HG02884 (cell line): ENCODE results near the gene ZNF668.
A peak's percentile ranks its signal among the peaks of the same experiment; 100 is the strongest.

Source experiments
- ATAC-seq: cut with Tn5 transposase; IDR thresholded peaks from one replicate; pipeline ENCODE4 v1.9.1; 2021; ENCODE audit warnings: mild to moderate bottlenecking, moderate library complexity; ENCODE audit not compliant: unreplicated experiment

The ZNF668 gene

DNA sequence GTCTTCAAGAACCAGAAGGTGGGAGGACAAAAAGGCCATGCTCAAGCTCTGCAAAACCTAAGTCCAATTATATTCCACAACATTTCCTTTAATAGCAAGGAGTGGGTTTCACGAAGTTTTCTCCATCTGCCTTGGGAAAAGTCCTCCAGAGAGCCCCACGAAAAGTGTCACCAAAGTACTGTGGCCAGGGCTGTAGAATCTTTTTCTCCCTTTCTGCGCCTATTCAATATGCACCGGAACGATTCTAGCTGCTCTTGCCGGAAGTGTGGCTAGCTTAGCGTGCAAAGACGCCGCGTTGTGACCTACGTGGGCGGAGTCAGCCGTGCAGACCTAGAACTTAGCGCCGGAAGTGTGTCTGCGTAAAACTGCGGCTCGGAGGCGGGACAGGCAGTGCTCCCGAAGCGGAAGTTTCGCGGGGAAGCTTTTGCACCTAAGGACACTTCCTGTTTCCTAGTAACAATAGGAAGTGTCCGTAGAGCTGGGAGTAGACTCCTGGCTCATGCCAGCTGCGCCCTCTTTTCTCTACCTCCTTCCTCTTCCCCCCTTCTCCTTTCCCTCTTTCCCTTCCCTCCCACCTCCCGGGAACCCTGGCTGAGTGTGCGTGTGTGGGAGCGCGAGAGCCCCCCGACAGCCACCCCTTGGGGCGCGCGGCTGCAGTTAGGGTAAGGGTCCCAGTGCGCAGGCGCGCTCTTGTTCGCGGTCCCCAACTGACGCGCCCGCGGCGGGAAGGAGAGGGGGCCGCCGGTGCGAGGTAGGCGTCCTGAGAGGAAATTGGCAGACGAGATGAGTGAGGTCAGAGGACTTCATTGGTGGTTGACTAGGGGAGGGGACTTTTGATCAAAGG is at the start of gene ZNF668, which contains the start of gene ZNF646:
TSS of gene ZNF668 (minus strand) at position 271 of the 844 bp plus-strand sequence. CDS start 9,781 bp downstream, outside the sequence.
TSS of gene ZNF646 (plus strand) at position 453 of the 844 bp plus-strand sequence. CDS start 1,903 bp downstream, outside the sequence.
- peak; percentile 64 for ATAC-seq

DNA sequence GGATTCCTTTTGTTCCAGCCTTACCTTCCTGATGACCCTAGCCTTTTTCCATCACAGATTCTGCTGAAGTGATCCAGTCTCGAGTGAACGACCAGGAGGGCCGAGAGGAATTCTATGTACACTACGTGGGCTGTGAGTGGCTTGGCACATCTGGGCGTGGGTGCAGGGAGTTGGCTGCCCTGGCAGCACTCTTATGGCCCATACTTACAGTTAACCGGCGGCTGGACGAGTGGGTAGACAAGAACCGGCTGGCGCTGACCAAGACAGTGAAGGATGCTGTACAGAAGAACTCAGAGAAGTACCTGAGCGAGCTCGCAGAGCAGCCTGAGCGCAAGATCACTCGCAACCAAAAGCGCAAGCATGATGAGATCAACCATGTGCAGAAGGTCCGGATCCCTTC is 46.1 kb upstream of the ZNF668 start:
- ATAC-seq = no peak

DNA sequence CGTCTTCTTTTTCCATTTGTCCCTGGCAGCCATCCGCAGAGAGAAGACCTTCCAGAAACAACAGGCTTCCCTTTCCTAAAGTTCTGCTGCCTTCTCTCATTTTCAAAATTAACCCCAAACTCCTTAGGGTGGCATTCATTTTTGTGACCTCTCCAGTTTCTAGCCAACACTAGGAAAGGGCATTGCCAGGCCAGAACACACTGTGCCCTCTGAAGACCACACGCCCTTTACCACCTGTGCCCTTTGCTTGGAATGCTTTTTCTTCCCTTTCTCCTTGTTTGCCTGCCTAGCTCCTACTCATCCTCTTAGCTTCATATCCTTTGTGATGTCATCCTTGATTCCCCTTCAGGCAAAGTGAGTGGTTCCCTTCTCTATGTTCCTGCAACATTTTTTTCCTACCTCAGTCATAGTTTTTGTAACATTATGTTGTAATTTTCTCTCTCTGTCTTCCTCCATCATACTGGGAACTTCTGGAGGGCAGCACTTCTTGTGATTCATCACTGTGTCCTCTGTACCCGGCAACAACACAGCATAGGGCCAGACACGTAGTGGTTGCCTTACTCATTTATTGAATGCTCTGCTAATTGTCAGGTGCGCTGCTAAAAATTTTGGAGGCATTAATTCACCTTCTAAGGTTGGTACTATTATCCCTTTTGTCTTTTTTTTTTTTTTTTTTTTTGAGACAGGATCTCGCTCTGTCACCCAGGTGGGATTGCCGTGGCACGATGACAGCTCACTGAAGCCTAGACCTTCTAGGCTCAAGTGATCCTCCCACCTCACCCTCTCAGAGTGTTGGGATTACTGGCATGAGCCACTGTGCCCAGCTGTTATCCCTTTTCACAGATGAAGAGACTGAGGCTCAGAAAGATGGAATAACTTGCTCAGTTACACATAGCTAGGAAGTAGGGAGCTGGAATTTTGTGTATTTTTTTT is 44.4 kb upstream of the ZNF668 start:
- no peak for ATAC-seq

DNA sequence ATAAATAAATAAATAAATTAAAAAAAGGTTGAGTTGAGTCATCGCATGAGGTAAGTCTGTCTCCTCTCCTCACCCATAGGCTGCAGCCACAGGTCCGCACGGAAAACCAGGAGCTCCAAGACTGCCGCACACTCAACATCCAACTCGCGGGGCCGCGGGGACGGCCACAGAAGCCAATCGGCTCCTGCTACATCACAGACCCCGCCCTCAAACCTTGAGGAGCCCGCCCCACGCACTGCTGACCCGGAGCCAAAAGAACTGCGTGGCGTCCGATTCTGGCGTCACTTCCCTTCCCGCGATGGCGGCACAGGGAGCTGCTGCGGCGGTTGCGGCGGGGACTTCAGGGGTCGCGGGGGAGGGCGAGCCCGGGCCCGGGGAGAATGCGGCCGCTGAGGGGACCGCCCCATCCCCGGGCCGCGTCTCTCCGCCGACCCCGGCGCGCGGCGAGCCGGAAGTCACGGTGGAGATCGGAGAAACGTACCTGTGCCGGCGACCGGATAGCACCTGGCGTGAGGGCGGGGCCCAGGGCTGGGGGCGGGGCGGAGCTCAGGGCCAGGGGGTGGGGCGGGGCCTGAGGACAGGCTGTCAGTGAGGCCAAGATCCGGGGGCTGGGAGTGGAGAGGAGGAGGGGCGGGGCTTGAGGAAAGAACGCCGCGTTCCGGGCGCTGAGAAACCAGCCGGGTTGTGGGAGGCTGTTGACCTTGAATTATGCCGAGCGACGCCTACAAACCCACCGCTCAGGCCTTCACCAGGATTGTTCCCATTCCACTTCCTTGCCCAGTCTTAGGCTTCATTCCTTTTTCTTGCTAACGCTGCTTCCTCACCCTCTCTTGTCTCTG is 43.6 kb upstream of the ZNF668 start, which contains the start of gene KAT8:
TSS of gene KAT8 (plus strand) at position 281 of the 839 bp plus-strand sequence. CDS start at position 299, 18 bp downstream.
- peak; percentile 88 for ATAC-seq

DNA sequence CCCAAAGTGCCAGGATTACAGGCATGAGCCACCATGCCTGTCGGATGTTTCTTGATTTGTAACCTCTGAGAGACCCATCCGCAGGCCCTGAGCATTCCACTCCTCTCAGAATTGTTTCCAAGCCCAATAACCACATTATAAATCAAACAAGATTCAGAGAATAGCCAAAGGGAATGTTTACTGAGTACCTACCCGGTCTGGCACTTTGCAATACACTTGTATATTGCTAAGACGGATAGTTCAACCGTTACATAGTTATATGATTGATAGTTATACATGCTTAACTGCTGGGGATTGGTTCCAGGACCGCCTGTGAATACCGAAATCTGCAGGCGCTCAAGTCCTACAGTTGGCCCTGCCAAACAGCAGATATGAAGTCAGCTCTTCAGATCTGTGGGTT is 40.4 kb upstream of the ZNF668 start:
- no peak for ATAC-seq

DNA sequence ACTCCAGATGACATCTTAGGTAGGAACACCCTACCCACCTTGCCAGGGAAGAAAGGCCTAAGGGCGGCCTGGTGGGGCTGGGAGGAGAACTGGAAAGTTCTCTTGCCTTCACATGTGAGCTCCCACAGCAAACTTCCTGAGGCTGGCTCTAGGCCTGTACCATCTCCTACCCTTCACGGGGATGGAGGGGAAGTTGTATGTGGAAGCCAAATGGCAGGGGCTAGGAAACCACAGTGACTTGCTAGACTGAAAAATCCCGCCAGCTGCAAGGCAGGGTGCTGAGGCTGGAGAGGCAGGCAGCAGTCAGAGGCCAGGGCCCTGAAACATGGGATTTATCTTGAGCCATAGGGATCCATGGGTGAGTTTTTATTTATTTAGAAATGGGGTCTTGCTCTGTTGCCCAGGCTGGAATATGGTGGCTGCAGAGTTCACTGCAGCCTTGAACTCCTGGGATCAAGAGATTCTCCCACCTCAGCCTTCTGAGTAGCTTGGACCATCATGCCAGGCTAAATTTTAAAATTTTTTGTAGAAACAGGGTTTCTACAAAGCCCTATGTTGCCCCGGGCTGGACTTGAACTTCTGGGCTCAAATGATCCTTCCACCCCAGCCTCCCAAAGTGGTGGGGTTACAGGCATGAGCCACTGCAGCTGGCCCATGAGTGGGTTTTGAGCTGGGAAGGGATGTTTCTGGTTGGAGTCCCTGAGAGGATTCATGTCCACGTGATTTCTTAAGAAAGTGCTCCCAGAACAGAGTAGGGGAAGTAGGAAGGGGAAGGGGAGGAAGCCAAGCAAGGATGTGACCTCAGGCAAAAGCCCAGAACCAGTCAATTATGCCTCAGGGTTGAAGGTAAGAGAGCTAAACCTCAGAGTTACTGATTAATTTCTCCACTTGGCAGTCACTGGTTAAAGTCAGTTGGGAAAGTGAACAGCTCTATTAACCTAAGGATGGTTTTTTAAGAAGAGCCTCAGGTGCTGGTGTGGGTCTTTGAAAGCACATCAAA is 39.4 kb upstream of the ZNF668 start:
- ATAC-seq = no peak

DNA sequence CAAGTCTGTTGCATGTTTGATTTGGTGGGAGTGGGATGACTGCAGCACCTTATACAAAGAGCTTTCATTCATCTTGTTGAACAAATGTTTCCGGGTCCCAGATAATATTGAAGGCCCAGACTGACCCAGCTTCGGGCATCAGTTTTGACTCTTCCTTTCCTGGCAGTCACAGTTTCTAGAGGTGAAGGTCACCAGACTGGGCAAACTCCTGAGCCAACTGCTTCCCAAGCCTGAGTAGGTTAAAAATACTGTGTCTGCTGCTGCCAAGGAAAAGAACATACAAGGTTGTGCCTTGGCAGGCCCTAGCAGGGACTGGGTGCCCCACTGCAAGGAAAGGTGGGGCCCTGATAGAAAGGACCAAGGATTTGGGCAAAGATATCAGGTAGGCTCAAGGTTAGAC is 38.7 kb upstream of the ZNF668 start:
- no peak for ATAC-seq

DNA sequence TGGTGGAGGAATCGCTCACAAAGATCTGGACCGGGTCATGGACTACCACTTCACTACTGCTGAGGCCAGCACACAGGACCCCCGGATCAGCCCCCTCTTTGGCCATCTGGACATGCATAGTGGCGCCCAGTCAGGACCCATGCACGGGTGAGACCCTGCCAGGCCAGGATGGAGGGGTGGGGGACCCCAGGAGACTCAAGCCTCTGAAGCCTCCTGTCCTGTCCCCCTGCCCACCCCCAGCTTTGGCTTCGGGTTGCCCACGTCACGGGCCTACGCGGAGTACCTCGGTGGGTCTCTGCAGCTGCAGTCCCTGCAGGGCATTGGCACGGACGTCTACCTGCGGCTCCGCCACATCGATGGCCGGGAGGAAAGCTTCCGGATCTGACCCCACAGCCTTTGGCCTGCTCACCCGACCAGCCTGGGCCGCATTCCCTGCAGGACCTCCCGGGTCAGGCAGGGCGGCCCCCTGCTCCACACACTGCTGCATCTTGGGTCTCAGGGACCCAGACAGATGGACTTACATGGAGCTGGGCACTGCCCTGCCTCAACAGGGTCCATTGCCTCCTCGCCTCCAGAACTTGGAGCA is 37.9 kb upstream of the ZNF668 start:
- ATAC-seq = no peak

DNA sequence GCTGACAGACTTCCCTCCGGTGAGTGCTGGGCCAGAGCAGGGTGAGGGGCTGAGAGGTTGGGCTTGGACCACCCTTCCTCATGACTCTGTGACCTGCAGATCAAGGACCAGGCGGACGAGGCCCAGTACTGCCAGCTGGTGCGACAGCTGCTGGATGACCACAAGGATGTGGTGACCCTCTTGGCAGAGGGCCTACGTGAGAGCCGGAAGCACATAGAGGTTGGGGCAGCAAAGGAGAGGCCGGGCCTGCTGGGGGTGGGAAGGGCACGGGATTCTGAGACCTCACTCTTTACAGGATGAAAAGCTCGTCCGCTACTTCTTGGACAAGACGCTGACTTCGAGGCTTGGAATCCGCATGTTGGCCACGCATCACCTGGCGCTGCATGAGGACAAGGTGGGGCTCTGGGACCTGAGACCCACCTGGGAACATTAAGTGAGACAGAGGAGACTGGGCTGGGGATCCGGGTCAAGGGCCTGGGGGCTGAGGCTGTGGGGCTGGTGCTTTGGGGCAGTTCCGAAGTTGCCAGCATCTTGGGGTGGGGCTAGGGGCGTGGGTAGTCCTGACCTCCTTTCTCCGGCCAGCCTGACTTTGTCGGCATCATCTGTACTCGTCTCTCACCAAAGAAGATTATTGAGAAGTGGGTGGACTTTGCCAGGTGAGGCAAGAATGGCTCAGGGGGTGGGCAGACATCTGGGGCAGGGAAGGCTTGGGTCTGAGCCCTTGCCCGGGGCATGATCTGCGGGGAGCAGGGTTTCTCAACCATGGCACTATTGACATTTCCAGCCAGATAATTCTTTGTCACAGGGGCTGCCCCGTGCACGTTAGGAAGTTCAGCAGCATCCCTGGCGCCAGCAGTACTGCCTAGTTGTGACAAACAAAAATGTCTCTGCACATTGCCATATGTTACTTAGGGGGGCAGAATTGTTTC is 36.3 kb upstream of the ZNF668 start:
- ATAC-seq = no peak

DNA sequence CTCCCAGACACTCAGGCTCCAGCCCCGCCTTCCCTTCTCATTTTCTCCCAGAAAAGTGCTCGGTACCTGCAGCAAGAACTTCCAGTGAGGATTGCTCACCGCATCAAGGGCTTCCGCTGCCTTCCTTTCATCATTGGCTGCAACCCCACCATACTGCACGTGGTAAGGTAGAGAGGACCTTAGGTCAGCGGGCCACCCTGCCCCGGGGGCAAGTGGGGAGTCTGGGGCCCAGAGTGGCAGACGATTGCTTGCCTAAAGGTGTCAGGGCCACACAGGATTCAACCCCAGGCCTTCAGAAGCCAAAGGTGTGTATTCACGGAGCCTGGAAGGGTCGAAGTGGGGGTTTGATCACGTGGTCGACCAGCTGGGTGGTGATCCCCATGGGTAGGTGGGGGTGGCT is 35.6 kb upstream of the ZNF668 start:
- no peak for ATAC-seq

DNA sequence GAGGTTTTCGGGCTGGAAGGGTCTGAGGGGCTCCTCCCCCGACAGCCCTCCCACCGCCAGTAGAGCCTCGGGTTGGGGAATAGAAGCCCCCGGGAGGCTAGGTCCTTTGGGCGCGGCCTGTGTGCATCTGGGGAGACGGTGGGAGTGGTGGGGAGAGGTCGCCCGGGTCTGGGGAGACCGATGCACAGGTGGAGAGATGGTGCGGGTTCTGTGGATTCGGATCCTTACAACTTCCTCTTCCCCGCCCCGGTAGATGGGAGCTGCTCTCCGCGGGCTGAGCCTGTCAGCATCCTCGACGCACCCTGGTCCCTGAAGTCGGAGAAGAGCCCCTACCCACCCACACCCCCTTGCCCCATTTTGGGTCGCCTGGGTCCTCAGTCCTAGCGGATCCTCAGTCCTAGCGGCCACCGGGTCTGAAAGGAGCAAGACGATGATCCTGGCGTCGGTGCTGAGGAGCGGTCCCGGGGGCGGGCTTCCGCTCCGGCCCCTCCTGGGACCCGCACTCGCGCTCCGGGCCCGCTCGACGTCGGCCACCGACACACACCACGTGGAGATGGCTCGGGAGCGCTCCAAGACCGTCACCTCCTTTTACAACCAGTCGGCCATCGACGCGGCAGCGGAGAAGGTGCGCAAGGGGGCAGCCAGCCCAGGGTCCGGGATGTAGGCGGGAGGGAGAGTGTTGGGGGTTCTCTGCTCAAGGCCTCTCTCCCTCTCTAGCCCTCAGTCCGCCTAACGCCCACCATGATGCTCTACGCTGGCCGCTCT is 34.9 kb upstream of the ZNF668 start:
- ATAC-seq = no peak

DNA sequence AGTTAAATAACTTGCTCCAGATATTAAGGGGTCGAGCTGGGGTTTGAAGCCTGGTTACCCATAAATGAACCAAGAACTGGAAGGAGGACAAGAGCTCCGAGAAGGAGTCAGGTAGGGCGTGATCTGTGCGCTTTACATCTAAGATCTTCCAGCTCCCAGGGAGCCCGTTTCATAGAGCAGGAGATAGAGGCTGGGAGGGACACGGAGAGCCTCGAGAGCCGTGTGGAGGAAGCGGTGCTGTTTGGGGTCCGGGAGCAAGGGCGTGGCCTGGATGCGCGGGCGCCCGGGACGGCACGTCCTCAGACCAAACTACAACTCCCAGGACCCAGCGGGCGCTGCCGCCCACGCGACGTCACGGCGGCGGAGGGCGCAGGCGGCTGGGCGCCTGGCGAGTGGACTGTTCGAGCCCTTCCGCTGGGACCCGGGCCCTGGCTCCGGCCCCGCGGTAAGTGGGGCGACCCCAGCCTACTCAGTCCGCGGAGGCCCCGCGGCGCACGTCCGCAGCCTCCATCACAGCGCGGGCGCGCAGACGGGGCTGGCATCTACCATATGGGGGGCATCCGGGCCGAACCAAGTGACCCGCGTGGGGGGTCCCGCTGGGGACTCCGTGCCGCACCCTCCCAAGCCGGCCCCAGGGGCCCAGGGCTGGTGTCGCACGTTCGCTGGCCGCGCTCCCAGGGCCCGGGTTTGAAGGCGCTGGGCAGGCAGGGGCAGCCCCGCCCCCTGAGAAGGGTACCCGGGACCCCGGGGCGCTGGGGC is 34.2 kb upstream of the ZNF668 start, which contains the start of gene BCKDK:
TSS of gene BCKDK (plus strand) at position 352 of the 759 bp plus-strand sequence. CDS start 838 bp downstream, outside the sequence.
- peak; percentile 69 for ATAC-seq

DNA sequence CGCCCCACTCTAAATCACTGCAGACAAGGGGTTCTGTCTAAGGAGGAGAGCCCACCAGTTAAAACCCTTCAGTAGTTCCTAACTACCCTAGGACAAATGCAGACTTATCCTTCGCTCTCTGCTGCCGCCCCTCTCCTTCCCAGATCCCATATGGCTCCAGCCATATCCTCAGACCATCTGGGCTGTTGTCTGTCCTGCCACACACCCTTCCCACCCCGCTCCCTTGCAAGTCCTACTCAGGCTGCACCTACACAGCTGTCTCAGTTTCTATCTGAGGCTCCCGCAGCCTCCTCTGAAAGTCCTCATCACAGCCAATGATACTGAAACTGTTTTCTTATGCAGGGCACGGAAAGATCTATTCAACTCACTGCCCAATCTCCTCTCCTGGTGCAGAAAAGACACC is 33.4 kb upstream of the ZNF668 start:
- ATAC-seq = peak; percentile 53

DNA sequence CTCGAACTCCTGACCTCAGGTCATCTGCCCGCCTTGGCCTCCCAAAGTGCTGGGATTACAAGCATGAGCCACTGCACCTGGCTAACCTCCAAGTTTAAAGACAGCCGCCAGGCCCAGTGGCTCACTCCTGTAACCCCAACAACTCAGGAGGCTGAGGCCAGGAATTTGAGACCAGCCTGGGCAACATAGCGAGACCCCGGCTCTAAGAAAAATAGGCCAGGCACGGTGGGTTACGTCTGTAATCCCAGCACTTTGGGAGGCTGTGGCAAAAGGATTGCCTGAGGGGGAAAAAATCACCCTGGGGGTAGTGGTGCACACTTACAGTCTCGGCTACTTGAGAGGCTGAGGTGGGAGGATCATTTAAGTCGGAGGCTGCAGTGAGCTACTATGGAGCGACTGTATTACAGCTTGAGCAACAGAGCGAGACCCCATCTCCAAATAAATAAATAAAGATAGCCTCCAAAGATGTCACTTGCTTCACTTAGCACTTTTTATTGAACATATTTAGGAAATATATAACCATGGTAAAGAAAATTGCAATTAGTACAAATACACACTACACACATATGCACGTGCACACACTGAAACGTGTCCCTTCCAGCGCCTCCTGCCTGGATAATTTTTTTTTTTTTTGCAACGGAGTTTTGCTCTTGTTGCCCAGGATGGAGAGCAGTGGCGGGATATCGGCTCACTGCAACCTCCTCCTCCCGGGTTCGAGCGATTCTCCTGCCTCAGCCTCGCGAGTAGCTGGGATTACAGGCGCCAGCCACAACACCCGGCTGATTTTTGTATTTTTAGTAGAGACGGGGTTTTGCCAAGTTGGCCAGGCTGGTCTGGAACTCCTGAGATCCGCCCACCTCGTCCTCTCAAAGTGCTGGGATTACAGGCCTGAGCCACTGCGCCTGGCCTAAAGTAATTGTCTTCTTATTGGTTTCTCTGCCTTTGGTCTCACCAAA is 32.7 kb upstream of the ZNF668 start:
- ATAC-seq = no peak

DNA sequence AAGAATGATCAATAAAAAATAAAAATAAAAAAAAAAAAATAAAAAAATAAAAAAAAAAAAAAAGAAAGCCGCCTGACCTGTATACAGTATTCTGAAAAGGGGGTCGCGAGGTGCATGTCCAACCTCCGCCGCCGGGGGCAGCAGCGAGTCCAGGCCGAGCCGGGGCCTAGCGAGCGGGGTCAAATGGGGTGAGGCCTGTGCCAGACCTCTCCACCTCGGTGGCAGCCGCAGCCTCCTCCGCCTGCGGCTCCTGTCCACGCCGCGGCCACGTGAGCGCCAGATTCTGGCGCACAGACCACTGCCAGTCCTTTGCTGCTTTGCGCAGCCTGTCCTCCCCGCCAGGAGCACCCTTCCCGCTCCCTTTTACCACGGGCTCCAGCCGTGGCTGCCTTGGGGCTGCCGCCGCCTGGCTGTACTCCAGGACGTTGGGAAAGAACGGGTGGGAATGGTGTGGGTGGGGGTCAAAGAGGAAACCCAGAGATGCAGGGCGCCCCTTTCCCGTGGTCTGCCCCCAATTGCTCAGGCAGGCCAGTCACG is 31.7 kb upstream of the ZNF668 start:
- peak; percentile 39 for ATAC-seq
